GM18858 (cell line): Measurements from ENCODE around the gene PSPH.

Source experiments
- ATAC-seq: cut with Tn5 transposase; IDR thresholded peaks from one replicate; pipeline ENCODE4 v1.9.1; 2021; ENCODE audit not compliant: unreplicated experiment

Gene PSPH

DNA sequence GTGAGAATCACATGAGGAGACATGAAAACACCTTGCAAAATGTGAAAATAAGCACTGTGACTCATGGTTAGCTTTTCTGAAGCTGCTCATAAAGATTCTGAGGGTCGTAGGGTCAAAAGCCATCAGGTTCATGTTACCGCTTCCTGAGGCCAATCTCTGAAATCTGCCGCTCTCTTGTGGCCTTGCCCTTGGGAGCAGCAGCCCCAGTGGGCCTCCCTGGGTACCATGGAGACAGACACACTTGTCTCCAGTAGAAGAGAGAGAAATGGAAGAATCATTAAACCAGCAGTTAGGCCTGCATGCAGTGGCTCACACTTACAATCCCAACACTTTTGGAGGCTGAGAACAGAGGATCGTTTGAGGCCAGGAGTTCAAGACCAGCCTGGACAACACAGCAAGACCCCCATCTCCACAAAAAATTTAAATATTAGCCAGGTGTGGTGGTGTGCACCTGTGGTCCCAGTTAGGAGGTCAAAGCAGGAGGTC lies 44.0 kb downstream of the PSPH start:
- ATAC-seq = no peak

DNA sequence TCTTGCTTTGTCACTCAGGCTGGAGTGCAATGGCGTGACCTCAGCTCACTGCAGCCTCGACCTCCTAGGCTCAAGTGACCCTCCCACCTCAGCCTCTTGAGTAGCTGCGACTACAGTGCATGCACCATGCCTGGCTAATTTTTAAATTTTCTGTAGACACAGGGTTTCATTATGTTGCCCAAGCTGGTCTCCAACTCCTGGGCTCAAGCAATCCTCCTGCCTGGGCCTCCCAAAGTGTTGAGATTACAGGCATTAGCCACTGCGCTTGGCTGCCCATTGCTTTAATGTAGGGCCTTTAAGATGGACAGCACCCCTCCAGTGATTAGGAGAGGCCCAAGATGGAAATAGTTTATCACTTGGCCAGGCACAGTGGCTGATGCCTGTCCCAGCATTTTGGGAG lies 47.5 kb downstream of the PSPH start:
- no peak for ATAC-seq

DNA sequence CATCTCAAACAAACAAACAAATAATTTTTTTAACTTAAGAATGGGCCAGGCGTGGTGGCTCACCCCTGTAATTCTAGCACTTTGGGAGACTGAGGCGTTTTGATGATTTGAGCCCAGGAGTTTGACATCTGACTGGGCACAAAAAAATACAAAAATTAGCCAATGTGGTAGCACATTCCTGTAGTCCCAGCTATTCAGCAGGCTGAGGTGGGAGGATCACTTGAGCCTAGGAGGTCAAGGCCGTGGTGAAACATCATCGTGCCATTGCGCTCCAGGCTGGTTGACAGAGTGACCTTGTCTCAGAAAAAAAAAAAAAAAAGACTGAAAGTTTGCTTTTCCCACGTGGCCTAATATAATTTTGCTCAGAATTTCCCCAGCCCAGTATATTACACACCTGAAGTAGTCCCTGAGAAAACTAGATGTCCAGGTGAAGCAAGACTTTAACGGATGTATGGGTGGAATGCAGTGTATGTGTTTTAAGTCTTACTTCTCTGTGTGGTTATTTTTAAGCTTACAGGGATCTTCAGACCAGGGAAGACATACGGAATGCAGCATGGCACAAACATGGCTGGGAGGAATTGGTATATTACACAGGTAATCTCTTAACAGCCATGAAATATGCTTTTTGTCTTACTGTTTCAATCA lies 54.3 kb downstream of the PSPH start:
- no peak for ATAC-seq

DNA sequence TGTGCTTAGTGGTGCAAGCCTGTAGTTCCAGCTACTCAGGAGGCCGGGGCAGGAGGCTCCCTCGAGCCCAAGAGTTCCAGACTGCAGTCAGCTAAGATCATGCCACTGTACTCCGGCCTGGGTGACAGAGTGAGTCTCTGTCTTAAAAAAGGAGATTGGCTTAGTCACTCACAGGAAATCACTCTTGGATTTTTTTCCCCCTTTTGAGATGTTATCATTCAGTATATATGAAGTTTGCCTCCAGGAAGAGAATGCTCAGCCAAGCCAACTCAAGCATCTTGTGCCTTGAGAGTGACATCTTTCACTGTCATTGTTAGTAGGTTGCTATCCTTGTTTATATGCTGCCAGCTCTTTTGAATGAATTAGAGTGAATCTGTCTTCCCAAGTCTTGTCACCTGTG lies 58.9 kb downstream of the PSPH start:
- ATAC-seq = no peak

DNA sequence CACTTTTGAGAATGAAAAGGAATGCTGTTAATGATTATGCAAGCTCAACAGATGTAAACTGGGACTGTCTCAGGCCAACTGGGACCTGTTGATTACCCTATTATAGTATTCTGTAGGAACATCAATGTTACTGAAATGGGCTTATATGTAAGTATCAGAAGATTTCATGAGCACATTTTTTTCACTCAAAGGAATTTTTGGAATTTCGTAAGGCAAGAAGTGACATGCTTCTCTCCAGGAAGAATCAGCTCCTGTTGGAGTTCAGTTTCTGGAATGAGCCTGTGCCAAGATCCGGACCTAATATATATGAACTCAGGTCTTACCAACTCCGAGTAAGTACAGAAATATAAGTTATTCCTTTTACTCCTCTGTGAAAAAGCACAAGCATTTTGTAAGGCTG lies 67.7 kb downstream of the PSPH start:
- no peak for ATAC-seq

DNA sequence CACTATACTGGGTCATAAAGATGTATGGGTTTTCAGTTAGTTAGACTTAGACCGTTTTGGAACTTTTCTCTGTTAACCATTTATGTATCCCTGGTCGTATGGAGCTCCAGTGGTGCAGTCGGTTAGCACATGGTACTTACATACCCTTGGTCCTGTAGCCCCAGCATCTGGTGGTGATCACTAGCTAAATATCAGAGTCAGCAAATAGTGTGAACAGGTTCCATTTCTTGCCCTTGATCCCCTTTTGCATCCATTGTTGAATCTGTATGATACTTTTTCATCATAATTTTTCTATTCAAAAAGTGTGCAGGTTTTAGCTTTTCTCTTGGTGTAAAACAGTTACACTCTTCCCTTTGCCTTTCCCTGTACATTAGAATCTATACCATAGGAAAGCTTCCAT lies 71.0 kb downstream of the PSPH start:
- ATAC-seq = no peak

DNA sequence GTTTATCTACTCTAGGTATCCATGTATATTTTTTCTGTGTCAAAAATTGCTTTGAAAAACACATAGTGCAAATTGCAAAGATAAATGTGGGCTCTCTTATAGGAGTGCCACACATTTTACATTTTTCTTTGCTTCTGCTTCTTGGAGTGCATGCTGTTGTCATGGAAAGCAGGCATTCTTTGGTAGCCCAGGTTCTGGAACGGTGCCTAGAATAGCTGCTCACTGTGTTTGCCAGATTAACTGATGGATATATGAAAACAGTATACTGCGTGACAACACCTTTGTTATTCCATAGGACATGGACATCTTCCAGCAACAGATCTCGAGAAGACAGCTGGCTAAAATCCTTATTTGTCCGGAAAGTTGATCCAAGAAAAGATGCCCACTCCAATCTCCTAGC lies 73.4 kb downstream of the PSPH start:
- ATAC-seq = no peak

DNA sequence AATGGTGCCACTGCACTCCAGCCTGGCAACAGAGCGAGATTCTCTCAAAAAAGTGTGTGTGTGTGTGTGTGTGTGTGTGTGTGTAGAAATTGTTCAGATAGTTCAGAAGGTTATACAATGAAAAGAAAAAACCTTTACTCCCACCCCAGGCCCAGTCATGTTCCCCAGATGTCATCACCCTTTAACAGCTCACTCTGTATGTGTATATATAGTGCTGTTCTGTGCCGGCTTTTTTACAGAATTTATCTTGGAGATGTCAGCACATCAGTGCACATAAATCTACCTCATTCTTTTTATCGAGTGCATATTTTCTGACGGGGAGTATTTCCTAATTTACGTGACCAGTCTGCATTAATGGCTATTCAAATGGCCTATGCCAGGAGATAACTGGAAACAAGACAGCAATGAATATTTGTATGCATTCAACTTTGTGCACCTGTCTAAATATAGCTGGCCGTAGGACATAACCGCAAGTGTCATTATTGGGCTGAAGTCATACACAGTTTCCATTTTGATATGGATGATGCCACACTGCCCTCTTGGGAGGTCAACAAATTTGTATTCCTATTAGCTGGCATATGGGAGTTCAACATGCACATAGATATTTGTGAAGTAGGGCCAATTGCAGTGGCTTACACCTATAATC lies 75.1 kb downstream of the PSPH start:
- no peak for ATAC-seq

DNA sequence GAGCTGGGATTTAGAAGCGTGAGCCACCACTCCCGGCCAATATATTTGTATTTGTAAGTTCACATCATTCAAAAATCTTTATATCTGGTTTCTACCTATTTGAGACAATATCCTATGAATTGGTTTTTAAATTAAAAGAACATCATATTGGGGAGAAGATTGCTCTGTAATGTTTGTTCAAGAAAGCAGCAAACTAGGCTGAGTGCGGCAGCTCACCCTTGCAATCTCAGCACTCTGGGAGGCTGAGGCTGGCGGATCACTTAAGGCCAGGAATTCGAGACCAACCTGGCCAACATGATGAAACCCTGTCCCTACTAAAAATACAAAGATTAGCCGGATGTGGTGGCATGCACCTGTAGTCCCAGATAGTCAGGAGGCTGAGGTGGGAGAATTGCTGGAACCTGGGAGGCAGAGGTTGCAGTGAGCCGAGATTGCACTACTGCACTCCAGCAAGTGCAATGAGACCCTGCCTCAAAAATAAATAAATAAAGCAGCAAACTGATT lies 77.4 kb downstream of the PSPH start:
- no peak for ATAC-seq

DNA sequence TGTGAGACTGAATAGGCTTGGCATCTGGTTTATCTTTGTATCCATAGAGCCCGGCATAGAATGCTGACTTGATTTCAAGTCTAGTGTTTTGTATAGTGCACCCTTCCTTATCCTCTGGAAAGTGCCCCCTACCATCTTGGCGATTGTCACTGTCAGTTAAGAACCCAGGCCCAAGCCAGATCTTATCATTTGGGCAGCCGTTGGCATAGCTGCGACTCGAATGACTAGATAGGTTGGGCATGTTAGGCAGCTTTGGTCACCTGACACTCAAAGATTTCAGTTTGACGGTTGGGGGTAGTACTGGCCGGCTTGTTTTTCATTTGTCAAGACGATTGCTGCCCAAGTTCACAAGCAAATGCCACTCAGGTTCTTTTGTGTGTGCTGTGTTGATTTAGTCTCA lies 80.3 kb downstream of the PSPH start:
- ATAC-seq = no peak

DNA sequence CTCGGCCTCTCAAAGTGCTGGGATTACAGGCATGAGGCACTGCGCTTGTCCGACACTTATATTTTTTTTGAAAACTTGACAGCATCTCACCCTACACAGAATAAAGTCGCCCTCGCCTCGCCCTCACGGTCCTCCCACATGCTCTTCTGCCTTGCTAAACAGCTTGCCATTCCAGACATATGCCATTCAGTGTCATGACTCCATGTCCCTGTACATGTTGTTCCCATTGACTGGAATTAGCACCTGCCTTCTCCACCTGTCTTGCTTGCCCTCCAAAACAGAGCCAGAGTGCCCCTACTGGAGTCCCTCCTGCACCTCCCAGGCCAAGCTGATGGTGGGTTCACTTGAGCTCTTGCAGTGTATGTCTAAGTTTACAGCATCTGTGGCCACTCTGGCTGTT lies 80.7 kb downstream of the PSPH start:
- no peak for ATAC-seq

DNA sequence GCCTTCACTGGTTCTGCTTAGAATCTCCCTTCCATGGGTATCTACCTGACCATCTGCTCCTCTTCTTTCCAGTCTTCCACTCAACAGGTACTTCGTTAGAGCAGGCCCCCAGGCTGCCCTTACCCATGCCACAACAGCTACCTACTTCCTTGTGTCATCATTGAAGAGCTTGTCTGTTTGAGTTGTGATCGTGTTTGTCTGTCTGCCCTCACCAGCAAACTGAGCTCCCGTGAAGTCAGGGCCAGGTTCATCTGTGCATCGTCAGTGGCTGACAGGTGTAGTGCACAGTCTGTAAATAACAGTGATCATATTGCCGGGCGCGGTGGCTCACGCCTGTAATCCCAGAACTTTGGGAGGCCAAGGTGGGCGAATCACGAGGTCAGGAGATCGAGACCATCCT lies 81.9 kb downstream of the PSPH start:
- ATAC-seq = no peak

DNA sequence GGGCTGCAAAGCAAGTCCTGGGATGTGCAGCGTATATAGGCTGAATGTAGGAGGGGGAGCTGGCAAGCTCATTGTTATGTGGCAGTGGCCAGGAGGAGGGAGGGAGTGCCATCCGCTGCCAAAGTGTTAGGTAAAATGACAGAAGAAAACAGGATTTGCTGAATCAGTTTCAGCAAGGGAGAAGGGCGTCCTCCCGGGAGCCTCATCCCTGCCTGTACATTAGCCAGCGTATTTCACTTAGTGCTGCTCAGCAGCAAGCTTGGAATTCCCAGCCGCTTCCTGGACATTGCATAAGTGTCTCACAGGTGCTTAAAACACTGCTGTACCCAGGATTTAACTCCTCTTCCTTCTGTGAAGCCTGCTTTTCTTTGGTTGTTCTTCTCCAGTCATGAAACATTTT lies 84.4 kb downstream of the PSPH start:
- ATAC-seq = no peak

DNA sequence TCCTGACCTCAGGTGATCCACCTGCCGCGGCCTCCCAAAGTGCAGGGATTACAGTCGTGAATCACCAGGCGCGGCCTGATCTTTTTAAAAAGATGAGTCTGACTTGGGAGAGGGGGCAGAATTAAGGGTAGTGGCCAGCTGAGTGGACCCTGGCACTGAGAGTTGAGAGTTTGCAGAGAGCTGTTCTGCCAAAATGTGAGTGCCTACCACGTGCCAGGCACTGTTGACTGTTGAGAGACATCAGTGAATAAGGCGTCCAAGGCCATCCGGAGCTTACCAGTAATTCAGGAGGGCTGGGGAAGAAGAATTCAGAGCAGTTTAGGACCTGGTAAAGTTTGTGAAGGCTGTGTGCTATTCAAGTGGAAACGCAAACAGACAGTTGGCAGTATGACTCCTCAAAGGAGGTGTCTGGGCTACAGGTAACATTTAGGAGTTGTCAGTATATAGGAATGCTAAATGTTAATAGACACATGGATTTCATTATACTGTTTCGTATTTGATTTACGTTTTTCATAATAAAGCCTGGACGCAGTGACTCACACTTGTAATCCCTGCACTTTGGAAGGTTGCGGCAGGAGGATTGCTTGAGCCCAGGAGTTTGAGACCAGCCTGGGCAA lies 85.3 kb downstream of the PSPH start:
- ATAC-seq = no peak

DNA sequence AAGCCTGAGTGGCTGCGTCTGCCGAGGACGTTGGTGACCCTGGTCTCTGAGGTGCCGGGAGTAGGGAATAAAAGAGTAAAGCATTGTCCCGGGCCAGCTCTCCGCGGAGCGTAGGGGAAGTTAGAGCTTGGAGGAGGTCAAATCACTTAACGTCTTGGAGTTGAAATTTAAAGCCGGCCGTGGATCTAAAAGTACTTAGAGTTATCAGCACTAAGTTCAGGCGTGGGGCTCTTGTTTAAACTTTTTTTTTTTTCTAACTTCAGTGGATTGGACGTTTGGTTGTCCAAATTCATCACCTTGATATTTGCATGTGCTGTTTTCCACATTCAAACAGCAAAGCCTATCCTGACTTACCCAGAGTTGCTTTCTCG lies 86.2 kb downstream of the PSPH start:
- no peak for ATAC-seq

DNA sequence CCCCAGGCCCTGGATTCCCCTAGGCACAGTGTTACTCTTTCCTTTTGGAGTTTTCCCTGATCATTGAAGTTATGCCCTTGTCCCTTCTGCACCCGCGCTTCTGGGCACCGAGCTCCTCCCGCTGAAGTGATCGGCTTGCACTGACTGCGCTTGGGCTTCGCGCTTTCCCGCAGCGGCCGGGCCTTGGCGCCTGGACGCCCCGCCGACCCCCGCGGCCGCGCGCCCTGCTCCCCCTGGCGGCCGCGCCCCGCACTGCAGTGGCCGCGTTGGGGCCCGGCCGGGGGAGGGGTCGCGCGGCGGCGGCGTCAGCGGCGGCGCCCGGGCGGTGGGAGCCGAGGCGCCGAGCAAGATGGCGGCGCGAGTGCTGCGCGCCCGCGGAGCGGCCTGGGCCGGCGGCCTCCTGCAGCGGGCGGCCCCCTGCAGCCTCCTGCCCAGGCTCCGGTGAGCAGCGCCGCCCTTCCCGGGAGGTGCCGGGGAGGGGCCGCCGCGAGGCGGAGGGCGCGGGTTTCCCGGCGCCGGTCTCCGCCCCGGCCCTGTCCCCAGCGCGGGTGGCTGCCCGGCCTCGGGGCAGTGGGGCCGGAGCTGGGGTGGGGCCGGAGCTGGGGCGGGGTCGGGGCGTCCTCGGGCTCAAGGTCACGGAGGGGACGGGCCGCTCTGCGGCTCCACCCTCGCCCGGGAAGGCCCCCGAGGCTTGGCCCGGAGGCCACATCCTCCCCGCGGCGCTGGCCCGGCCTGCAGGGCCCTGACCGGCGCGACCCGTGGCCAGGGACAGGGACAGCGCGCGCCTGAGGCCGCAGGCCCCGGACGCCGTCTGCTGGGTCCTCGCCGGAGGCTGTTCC lies 86.8 kb downstream of the PSPH start, which contains the start of gene NIPSNAP2:
Gene NIPSNAP2, plus strand, starts transcription at position 325 of the 839 bp plus-strand sequence. Its CDS starts 25 bp downstream, at position 350.
- ATAC-seq = peak; percentile 82

DNA sequence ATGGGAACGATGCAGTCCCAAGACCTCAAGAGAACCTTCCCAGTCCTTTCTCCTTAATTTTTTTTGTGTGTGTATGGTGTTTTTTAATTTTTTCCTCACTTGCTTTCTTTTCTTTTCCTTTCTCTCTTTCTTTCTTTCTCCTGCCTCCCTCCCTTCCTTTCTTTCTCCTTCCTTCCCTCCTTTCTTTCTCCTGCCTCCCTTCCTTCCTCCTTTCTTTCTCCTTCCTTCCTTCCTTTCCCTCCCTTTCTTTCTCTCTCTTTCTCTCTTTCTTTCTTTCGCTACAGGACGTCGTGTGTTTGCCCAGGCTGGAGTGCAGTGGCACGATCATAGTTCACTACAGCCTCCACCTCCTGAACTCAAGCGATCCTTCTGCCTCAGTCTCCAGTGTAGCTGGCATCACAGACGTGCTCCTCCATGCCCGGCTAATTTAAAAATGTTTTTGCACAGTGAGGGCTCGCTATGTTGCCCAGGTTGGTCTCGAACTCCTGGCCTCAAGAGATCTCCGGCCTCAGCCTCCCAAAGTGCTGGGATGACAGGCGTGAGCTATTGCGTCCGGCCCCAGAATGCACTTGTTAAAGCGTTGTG lies 87.6 kb downstream of the PSPH start:
- no peak for ATAC-seq

DNA sequence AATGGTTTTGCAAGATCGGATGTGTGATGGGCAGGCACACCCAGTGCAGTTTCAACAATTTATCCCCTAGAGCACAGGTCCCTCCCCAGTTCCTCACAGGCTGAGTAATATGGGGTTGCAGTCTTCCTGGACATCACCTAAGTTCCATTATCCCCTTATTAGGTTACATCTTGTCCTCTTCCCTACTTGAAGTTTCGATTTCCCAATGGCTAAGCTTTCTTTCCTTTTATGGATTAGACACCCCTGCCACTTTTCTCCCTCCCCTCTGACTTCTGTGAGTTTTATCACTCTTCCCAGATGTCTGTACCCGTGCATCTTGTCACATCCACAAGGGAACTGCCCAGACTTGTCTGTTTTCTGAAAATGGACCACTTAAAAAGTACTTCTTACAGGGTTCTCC lies 89.2 kb downstream of the PSPH start:
- ATAC-seq = no peak
